ENCODE data around the gene MLLT3.
"Not testable (repeated sequence)": the region's sequence is repeated elsewhere in the genome, so short reads cannot be mapped to it uniquely, and the experiment has no call there.

Gene MLLT3

DNA sequence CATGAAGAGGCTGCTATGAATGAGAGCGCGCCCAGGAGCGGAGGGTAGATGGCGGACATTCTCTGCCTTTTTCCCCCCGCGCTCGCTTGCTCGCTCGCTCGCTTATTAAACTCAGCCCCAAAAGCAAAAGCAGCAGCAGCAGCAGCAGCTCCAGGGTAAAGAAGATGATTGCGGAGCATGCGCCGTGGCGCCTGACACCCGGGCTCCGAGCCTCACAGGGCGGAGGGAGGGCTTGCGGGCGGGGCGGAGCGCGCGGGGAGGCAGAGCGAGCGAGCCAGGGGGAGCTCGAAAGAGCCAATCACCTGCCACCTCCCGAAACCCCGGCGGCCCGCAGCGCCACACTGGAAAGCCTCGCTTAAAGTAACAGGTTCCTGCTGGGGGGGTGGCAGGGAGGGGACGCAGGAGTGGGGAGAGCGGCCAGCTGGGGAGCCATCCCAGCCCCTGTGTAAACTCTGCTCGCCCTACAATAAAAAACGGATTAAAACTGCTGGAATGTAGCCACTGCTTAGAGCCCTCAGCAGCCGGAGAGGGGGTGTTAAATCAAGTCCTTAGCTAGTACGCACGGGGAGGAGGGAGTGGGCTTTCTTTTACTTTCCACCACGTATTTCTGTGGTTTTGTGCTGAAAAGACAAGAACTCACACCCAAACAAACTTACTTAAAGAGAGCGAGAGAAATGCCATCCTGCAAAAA, at the start of gene MLLT3:
TSS of gene MLLT3 (minus strand) at position 170 of the 691 bp plus-strand sequence.
- DNase-seq, result peak; percentile 71 to 87

DNA sequence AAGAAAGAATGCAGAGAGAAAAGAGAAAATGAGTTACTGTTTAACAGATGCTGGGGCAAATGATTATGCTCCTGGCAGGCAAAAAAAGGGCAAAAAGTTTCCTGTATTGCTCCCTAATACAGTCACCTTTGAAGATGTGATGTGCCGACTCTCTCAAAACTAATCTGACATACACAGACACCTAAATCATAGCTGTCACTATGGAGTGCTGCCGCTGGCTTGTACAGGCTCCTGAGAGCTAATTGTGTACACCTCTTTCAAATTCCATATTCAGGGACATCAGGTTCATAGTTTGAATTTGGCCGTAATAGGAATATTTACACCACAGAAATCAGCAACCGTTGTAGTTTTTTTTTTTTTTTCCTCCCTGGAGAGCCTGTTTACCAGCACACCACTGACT, 49.3 kb upstream of the MLLT3 start:
- DNase-seq, result no peak

DNA sequence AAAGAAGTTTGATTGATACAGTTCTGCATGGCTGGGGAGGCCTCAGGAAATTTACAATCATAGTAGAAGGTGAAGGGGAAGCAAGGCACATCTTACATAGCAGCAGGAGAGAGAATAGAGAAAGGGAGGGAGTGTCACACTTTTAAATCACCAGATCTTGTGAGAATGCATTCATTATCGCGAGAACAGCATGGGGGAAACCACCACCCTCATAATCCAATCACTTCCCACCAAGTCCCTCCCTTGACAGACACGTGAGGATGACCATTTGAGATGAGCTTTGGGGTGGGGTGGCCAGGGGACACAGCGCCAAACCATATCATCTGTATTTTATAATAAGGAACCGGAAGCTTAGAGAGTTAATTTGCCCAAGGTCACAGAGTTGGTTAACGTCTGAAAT, 48.1 kb upstream of the MLLT3 start:
- no peak for DNase-seq

DNA sequence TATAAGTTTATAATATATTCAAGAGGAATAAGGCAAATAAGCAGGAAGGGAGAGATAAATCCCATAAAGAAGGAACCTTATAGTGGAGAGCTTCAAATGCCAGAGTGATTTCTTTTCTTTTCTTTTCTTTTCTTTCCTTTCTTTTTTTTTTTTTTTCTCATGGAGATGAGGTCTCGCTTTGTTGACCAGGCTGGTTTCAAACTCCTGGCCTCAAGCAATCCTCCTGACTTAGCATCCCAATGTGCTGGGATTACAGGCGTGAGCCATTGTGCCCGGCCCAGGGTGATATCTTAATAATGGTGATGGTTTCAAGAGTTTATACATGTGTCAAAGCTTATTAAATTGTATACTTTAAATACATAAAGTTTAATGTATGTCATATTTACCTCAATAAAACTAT, 42.2 kb upstream of the MLLT3 start:
- no peak for DNase-seq

DNA sequence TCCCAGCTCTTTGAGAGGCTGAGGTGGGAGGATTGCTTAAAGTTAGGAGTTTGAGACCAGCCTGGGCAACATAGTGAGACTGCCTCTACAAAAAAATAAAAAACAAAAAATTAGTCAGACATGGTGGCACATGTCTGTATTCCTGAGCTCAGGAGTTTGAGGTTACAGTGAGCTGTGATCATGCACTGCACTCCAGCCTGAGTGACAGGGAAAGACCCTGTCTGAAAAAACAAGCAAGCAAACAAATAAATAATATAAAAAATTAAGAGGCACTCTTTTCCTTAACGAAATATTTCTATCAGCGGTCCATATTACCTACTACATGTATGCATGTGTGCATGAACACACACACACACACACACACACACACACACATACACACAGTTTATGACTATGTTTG, 40.8 kb upstream of the MLLT3 start:
- DNase-seq, result no peak

DNA sequence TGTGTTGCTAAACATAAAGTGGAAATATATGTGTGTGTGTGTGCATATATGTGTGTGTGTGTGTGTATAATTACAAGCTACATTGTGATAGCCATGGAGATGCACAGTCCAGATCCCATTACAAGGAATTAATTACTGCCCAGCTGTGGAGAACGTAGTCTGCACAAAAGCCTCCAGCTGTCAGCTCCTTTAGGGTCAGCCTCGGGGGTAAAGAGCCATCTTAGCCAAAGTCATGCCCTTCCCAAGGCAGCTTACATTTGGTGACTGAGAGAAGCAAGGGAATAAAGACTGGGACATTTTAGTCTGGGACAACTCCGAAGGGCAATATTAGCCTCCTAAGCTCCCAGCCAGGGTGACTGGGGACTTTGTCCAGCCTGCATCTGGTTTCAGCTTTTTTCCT, 39.9 kb upstream of the MLLT3 start:
- no peak for DNase-seq

DNA sequence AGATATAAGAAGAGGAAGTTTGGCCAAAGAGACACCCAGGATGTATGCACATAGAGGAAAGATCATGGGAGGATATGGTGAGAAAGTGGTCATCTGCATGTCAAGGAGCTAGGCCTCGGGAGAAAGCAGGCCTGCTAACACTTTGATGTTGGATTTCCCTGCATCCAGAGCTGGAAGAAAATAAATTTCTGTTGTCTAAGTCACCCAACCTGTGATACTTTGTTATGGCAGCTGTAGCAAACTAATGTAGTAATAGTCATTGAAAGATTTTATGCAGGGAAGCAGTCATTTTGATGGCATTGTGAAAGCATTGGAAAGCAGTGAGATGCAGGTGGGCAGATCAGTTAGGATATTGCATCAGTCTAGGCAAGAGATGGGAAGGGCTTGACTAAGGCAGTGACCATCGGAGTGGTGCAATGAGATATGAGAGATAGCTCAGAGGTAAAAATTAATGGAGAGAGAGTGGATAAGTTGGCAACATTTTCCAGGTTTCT, 37.2 kb upstream of the MLLT3 start:
- no peak for DNase-seq

DNA sequence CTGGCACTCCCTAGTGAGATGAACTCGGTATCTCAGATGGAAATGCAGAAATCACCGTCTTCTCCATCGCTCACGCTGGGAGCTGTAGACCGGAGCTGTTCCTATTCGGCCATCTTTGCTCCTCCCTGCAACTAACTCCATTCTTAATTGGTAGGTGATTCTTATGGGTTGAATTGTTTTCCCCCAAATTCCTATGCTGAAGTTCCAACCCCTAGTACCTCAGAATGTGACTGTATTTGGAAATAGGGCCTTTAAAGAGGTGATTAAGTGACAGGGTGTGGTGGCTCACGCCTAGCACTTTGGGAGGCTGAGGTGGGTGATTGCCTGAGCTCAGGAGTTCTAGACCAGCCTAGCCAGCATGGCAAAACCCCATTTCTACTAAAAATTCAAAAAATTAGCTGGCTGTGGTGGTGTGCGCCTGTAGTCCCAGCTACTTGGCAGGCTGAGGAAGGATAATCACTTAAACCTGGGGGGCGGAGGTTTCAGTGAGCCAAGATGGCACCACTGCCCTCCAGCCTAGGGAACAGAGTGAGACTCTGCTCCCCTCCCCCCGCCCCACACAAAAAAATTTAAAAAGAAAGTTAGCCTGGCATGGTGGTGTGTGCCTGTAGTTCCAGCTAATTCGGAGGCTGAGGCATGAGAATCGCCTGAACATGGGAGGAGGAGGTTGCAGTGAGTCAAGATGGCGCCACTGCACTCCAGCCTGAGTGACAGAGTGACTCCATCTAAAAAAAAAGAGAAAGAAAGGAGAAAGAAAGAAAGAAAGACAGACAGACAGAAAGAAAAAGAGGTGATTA, 36.6 kb upstream of the MLLT3 start:
- DNase-seq, result peak in 1 of 2 experiments; percentile 10

DNA sequence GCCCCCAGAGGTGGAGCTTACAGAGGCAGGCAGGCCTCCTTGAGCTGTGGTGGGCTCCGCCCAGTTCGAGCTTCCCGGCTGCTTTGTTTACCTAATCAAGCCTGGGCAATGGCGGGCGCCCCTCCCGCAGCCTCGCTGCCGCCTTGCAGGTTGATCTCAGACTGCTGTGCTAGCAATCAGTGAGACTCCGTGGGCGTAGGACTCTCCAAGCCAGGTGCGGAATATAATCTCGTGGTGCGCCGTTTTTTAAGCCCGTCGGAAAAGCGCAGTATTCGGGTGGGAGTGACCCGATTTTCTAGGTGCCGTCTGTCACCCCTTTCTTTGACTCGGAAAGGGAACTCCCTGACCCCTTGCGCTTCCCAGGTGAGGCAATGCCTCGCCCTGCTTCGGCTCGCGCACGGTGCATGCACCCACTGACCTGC, 36.0 kb upstream of the MLLT3 start:
- DNase-seq, result not testable (repeated sequence)

DNA sequence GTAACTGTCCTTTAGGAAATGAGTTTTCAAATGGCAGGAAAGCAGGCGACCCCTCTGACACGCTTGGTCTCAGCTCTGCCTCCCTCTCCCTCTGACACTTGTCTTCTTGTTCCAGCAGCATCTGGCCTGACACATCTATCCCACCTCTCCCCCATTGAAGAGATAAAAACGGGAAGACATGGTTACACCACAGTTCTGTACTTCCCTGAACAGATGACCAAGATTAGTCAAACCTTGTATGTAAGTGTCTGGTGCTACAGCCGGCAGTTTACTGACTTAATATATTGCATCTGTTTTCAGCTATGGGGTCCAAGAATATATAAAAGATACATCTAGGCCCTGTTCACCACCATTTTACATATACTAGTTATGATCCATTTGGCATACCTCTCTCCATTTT, 29.6 kb upstream of the MLLT3 start:
- no peak for DNase-seq

DNA sequence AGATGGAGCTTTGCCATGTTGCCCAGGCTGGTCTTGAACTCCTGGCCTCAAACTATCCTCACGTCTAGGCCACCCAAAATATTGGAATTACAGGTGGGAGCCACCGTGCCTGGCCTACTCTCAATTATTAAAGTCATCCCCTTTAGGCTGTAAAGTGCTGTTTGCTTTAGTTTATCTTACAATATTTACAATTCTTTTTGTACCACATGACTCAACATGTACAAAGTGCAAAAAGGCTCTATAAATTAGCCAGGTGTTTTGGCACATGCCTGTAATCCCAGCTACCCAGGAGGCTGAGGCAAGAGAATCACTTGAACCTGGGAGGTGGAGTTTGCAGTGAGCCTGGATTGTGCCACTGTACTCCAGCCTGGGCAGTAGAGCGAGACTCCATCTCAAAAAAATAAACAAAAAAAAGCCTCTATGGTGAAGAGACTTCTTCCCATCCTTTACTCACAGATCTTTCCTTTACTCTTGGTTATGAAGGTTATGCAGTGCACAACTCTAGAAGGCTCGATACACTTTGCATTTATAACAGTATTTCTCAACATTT, 28.5 kb upstream of the MLLT3 start:
- no peak for DNase-seq

DNA sequence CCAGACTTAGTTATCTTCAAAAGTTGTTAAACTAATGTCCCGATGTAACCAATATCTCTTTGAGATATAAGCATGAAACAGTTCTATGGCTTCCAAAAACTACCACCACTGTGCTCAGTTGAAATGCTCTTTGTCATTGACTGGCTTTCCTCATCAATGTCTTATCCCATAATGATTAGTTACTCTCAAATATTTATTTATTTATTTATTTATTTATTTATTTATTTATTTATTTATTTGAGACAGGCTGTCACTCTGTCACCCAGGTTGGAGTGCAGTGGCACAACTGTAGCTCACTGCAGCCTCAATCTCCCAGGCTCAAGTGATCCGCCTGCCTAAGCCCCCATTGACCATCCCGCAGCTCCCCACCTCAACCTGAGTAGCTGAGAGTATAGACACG, 28.0 kb upstream of the MLLT3 start:
- DNase-seq, result no peak

DNA sequence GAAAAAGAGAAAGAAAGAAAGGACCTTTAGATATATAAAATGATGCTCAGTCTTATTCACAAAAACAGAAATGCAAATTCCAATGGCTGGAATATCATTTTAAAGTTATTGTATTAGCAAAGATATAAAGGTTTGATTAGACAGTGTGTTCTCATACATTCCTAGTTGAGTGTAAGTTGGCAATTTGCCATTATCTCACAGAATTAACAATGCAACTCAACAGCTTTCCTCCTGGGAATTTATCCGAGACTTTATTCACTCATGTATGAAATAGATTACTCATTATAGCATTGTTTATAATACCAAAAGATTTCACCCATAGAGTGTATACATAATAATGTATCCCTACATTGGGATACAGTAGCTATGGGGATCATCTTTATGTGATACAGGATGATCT, 27.1 kb upstream of the MLLT3 start:
- DNase-seq, result no peak

DNA sequence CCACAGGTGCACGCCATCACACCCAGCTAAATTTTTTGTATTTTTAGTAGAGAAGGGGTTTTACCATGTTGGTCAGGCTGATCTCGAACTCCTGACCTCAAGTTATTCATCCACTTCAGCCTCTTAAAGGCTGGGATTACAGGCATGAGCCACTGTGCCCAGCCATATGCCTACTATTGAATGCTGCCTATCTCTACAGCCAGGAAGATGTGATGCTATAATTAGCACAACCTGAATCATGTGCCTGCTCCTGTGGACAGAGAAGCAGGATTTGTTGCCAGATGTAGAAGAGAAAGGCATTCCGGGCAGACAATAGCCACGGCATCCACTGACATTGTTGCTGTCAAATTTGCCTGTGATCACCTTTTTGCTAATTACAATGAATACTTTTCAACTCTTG, 24.4 kb upstream of the MLLT3 start:
- no peak for DNase-seq

DNA sequence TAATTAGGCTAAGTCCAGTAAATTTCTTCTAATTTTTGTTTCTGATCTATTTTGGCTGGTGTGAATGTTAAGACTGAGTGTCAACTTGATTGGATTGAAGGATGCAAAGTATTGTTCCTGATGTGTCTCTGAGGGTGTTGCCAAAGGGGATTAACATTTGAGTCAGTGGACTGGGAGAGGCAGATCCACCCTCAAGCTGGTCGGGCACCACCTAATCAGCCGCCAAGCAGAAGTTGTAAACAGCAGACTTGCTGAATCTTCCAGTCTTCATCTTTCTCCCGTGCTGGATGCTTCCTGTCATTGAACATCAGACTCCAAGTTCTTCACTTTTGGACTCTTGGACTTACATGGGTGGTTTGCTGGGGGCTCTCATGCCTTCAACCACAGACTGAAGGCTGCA, 21.4 kb upstream of the MLLT3 start:
- no peak for DNase-seq

DNA sequence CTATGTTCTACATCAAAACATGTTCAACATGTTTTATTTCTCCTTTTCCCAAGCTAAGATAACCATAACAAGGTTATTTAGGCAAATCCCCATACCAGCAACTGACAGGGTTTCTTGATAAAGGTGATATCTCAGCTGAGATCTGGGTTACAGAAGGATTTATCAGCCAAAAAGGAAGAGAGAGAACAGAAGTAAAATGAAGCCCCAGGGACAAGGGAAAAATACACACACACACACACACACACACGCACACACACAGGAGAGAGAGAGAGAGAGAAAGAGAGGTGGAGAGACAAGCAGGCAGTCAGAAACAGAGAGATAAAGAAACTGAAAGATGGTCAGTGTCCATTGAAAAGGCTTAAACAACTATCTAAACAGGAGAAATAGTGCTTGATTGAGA, 19.7 kb upstream of the MLLT3 start:
- no peak for DNase-seq

DNA sequence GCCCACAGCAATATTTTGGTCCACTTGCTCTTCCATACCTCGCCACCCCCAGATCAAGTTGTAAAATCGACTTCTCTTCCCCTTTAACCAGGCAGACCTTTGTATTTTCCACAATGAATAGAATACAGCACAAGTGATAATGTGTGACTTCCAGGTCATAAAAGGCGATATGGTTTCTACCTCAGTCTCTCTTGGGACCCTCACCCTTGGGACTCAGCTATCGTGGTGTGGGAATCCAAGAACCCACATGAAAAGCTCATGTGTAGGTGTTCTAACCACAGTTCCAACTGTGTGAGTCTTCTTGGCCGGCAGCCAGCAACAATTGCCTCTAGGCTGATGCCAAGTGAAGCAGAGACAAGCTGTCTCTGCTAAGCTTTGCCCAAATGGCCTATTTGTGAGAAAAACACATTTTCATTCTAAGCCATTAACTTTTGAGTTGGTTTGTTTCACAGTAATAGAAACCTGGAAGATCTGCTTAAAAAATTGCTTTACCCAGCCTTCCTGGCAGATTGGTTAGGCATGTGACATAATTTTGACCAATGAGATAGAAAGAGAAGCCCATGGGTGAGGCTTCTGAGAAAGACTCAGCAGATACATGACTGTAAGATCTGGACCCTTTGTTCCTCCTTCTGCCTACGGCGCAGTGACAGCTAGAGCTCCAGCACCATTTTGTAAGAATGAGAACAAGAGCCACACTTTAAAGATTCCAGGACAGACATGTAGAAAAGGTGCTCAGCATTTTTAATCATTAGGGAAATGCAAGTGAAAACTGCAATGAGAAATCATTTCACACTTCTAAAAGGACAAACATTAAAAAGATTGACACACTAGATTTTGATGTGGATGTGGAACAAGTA, 18.3 kb upstream of the MLLT3 start:
- peak; percentile 9 to 43 for DNase-seq

DNA sequence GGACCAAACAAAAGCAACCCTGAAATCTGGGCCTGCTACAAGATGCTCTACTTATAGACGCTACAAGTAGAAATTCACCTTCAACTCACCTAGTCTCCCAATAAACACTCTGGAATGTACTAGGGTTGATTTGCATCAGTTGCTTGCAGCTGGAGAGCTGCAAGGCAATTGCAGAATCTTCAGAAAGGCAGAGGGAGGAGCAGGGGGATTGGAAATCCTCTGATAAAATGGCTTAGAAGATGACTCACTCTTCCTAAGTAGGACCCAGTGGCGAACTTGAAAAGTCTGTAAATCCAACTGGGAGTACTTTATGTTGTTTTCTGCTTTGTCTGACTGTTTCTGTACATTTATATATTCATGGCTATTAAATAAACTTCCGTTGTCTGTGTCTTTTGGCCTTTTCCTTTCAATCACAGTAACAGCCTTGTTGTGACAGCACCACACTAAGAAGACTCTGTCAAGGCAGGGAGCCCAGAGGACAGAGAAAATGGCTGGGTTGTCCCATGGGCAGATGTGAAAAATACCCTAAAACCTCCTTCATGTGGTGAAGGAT, 14.7 kb upstream of the MLLT3 start:
- DNase-seq, result no peak

DNA sequence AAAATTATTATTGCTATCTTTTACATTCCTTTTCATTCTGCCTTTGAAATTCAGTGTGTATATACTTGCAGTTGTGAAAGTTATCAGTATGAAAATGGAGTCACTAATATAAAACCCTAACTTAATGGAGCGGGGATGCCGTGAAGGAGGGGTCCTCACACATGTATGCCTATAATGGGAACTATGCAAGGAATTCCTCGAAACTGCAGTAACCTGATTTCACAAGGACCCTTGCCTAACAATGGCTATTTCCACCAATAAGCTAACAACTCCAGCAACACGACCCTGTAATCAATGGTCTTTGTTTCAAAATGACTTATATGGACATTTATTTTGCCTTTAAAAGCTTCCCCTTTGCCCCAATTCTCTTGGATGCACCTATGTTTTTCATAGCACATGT, 12.6 kb upstream of the MLLT3 start:
- no peak for DNase-seq

DNA sequence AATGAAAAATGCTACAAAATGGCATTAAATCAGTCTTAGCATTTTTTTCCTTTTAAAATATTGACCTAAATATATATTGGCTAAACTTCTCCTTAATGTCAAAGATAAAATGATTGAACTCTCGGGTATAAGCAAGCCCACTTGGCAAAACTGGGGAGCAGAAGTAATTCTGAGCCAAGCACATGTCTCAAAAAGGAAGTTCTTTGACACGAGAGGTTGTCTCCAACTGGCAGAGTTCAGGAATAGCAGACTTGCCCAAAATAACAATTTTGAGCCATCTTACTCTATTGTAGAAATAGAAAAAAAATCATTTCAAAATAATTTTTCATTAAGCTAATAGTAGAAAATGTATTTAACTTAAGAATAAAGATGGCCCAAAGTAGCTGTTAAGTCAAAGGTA, 10.4 kb upstream of the MLLT3 start:
- no peak for DNase-seq

DNA sequence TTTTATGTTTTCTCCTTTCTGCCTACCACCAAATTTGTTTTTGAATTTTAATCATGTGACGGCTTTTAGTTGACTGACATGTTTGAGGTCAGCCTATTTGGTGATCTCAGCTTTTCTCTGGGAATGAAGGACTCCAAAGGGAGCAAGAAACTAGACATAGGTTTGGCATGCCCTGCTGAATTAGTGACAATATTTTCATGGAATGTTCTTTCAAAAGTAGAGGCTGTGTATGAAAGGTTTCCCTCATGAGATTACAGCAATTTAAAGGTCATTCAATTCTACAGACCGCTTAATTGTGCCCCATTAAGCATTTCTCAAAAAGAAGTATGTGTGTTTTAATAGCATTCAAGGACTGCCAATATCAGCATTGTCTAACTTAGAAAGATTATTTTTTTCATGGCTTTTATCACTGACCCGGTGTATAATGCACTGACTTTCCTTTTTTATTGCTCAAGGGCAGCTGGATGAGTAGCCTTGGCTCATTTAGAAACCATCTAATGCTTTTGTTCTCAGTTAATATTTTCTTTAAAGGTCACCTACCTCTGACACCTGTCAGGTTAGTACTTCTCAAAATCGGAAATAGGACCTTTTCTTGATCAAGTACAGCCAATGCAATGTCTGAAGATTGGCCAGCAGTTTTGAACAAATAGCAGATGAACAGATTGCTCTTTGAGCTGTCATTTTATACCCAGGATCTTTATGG, 8.1 kb upstream of the MLLT3 start:
- no peak for DNase-seq

DNA sequence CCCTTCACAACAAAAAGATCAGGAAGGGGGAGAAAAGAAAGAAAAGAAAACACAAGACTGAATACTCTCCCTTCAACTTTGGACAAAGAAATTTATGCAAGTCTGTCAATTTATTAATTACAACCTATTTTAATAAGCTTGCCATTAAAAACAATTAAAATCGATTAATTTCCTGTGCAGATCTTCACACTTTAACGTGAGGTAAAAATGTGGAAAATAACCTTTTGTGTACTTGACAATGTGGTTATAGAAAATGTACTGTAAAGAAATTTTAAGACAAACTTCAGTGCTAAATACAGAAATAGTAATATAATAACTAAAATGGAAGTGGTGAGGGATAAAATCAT, 2.7 kb upstream of the MLLT3 start:
- DNase-seq, result no peak

All from NCI-H187 (cell line).